Mesendoderm (in vitro differentiated cells): Measurements from ENCODE around the gene SND1.

Experiments
- DNase-seq: peaks from one replicate; pipeline ENCODE4 v3.0.0; 2013
- H2AK5ac ChIP-seq: 2 replicates; pipeline ENCODE4 v1.6.1; 2013; ENCODE audit warnings: low read length, inconsistent platforms
- H2BK120ac ChIP-seq: 2 replicates; pipeline ENCODE4 v1.6.1; 2013; ENCODE audit warnings: low read depth, mild to moderate bottlenecking, low read length, moderate library complexity, mixed read lengths
- H2BK15ac ChIP-seq: replicated peaks from 2 replicates; pipeline ENCODE4 v1.6.1; 2013; ENCODE audit warnings: low read depth, mild to moderate bottlenecking, moderate library complexity
- H2BK5ac ChIP-seq: 2 replicates; pipeline ENCODE4 v1.6.1; 2013; ENCODE audit warnings: low read length, inconsistent platforms
- H3K18ac ChIP-seq: 2 replicates; pipeline ENCODE4 v1.6.1; 2013; ENCODE audit warnings: mild to moderate bottlenecking, low read length, mixed read lengths
- H3K23ac ChIP-seq: one replicate; pipeline ENCODE4 v1.6.1; 2013; ENCODE audit warnings: low read length
- H3K27ac ChIP-seq: 2 replicates; pipeline ENCODE4 v1.5.1; 2013; ENCODE audit warnings: low read depth, mild to moderate bottlenecking, inconsistent platforms, low read length, moderate library complexity
- H3K27me3 ChIP-seq: 2 replicates; pipeline ENCODE4 v1.6.1; 2013; ENCODE audit warnings: low read length, control low read depth, mild to moderate bottlenecking, inconsistent platforms; ENCODE audit not compliant: insufficient read depth, poor library complexity
- H3K36me3 ChIP-seq: 2 replicates; pipeline ENCODE4 v1.6.1; 2013; ENCODE audit warnings: low read length, inconsistent platforms; ENCODE audit not compliant: control insufficient read depth, insufficient read depth
- H3K4ac ChIP-seq: one replicate; pipeline ENCODE4 v1.6.1; 2013; ENCODE audit warnings: low read depth, mild to moderate bottlenecking, low read length, moderate library complexity
- H3K4me1 ChIP-seq: 2 replicates; pipeline ENCODE4 v1.6.1; 2013; ENCODE audit warnings: low read depth, low read length, inconsistent platforms; ENCODE audit not compliant: control insufficient read depth
- H3K4me2 ChIP-seq: 2 replicates; pipeline ENCODE4 v1.6.1; 2013; ENCODE audit warnings: low read length
- H3K4me3 ChIP-seq: 2 replicates; pipeline ENCODE4 v1.5.1; 2013; ENCODE audit warnings: mild to moderate bottlenecking, low read length
- H3K56ac ChIP-seq: one replicate; pipeline ENCODE4 v1.6.1; 2013; ENCODE audit warnings: low read length
- H3K79me1 ChIP-seq: 2 replicates; pipeline ENCODE4 v1.6.1; 2013; ENCODE audit warnings: low read length, inconsistent platforms
- H3K79me2 ChIP-seq: 2 replicates; pipeline ENCODE4 v1.6.1; 2013; ENCODE audit warnings: mild to moderate bottlenecking, low read length; ENCODE audit not compliant: control insufficient read depth, insufficient read depth
- H3K9ac ChIP-seq: 2 replicates; pipeline ENCODE4 v1.6.1; 2013; ENCODE audit warnings: low read length, inconsistent platforms
- H4K5ac ChIP-seq: one replicate; pipeline ENCODE4 v1.6.1; 2013; ENCODE audit warnings: low read length
- H4K8ac ChIP-seq: one replicate; pipeline ENCODE4 v1.6.1; 2013; ENCODE audit warnings: low read depth, mild to moderate bottlenecking, control low read depth, low read length, moderate library complexity
- WGBS: extraction: QIAGEN DNeasy Blood & Tissue Kit; methylation state at CpG from one replicate; pipeline ENCODE4 v1.1.7; 2013; ENCODE audit warnings: low lambda C conversion rate, missing lambda C conversion rate; ENCODE audit not compliant: insufficient coverage; ENCODE audit errors: extremely low coverage; 5-methylcytosine and 5-hydroxymethylcytosine counted together

The SND1 gene

DNA sequence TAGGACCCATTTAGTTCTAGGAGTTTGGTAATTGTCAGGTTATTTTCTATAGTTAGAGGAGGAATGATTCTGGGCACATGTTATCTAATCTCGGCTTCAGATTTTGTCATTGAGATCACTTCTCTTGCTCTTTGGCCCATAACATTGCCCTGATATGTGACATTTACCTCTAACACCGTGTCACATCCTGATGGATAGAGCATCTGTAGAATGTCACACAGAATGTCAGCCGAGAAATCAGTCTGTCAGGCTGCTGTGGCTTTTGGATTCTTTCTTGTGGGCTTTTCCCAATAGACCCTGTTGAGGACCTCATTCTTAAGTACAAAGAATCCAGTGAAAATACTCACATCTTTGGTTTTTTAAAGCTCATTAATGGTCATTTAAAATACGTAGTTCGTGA is 236.8 kb downstream of the SND1 start:
- Histone ChIP-seq H3K27ac (no peak overlapping the region), H2BK120ac (no peak overlapping the region), H3K4me3 (no peak overlapping the region), H3K4me2 (no peak overlapping the region), H3K36me3 (peaks cover 2% of the 10 kb centered on the region), H3K27me3 (no peaks in the 10 kb centered on the region), H2BK5ac (no peak overlapping the region), H3K79me1 (peaks cover 8% of the 10 kb centered on the region), H3K18ac (no peak overlapping the region), H4K5ac (no peak overlapping the region), H3K4me1 (peaks cover 20% of the 10 kb centered on the region), H4K8ac (no peak overlapping the region), H3K79me2 (no peaks in the 10 kb centered on the region), H2BK15ac (no peak overlapping the region), H3K56ac (no peak overlapping the region), H3K23ac (no peak overlapping the region), H3K4ac (no peak overlapping the region), H3K9ac (no peak overlapping the region), H2AK5ac (no peak overlapping the region)
- no CpG with 5 or more reads among the region's 5 CpGs for WGBS
- no peak for DNase-seq

DNA sequence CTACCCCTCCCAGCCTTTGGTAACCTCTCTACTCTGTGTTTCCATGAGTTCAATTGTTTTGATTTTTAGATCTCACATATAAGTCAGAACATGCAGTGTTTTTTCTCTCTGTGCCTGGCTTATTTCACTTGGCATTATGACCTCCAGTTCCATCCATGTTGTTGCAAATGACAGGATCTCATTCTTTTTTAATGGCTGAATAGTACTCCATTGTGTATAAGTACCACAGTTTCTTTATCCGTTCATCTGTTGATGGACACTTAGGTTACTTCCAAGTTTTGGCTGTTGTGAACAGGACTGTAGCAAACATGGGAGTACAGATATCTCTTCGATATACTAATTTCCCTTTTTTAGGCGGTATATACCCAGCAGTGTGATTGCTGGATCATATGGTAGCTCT is 237.7 kb downstream of the SND1 start:
- Histone ChIP-seq H3K56ac (no peak overlapping the region), H3K4me3 (no peak overlapping the region), H2BK5ac (no peak overlapping the region), H4K5ac (no peak overlapping the region), H4K8ac (no peak overlapping the region), H2AK5ac (no peak overlapping the region), H3K4me2 (no peak overlapping the region), H3K23ac (no peak overlapping the region), H3K27ac (no peak overlapping the region), H3K4ac (no peak overlapping the region), H3K79me1 (peaks cover 8% of the 10 kb centered on the region), H3K18ac (no peak overlapping the region), H2BK120ac (no peak overlapping the region), H3K79me2 (no peaks in the 10 kb centered on the region), H3K27me3 (no peaks in the 10 kb centered on the region), H3K9ac (no peak overlapping the region), H3K4me1 (peaks cover 20% of the 10 kb centered on the region), H3K36me3 (peaks cover 2% of the 10 kb centered on the region), H2BK15ac (no peak overlapping the region)
- DNase-seq: no peak
- no CpG with 5 or more reads among the region's 3 CpGs for WGBS

DNA sequence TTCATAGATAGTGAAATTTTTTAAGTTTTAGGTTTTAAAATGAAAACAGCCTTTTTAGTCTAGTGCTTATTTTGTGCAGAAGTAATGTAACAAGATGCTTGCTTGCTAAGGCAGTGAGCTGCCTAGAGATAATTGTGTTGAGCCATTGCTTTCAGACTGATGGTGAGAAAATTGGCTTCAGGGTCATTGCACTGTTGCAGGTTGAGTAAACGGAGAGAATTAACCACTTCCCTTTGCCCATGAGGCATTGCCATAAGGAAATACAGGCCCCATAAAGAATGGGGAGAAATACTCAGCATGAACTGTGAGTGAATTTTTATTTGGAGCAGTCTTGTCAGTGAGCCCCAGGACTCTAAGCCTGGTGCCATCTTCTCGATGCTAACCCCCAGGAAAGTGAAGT is 238.7 kb downstream of the SND1 start:
- Histone ChIP-seq H4K5ac (no peak overlapping the region), H2BK5ac (no peak overlapping the region), H3K23ac (no peak overlapping the region), H3K4me2 (no peak overlapping the region), H3K27me3 (no peaks in the 10 kb centered on the region), H2BK15ac (no peak overlapping the region), H2AK5ac (no peak overlapping the region), H3K4me3 (no peak overlapping the region), H3K4ac (no peak overlapping the region), H3K4me1 (peaks cover 17% of the 10 kb centered on the region), H2BK120ac (no peak overlapping the region), H3K27ac (no peak overlapping the region), H3K18ac (no peak overlapping the region), H3K79me1 (peaks cover 9% of the 10 kb centered on the region), H3K56ac (no peak overlapping the region), H4K8ac (no peak overlapping the region), H3K79me2 (no peaks in the 10 kb centered on the region), H3K36me3 (peaks cover 2% of the 10 kb centered on the region), H3K9ac (no peak overlapping the region)
- WGBS: no CpG with 5 or more reads among the region's 2 CpGs
- no peak for DNase-seq

DNA sequence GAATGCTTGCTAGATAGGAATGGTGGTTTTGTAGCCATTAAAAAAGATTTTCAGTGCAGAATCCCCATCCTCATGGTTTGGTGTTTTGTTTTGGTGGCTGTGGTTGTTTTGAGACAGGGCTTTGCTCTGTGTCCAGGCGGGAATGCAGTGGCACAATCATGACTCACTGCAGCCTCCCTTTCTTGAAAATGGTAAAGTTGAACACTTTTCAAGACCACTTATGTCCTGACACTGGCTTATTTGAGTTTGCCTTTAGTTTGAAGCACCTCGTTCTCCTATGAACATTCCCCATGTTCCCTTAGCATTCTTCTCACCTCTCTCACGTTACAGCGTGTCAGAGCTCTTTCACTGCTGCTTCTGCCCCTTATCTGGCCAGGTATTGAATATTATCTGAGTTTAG is 239.2 kb downstream of the SND1 start:
- no CpG with 5 or more reads among the region's 4 CpGs for WGBS

DNA sequence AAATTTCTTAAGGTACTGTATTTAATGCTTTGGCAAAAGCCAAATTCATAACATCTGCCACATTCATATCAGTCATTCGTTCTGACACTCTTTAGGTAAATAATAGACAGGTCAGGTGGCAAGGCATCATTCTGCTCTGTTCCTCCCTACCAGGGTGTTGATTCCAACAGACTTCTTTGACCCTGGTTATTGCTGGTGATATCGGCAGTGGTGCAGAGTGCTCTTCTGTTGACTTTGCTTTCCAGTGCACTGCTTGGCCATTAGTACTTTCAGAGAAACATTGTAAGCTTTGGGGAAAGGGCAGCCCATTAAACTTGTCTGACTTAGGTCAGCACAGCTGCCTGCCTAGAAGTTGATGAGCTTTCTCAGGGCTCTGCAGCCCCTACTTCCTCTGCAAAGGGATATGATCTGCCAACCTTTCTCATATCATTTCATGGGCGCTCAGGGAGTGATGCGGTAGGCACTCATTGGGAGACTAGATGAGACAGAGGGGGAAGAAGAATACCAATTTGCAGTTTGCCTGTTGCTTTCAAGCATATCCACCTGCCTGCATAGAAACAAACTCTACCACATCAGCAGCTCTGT is 240.0 kb downstream of the SND1 start:
- Histone ChIP-seq H3K36me3 (peaks cover 2% of the 10 kb centered on the region), H3K18ac (no peak overlapping the region), H2BK5ac (no peak overlapping the region), H3K9ac (no peak overlapping the region), H2BK15ac (no peak overlapping the region), H3K4me1 (peaks cover 16% of the 10 kb centered on the region), H4K5ac (no peak overlapping the region), H4K8ac (no peak overlapping the region), H3K79me2 (no peaks in the 10 kb centered on the region), H3K4me3 (no peak overlapping the region), H3K56ac (no peak overlapping the region), H3K4ac (no peak overlapping the region), H3K4me2 (no peak overlapping the region), H2BK120ac (no peak overlapping the region), H3K79me1 (peaks cover 9% of the 10 kb centered on the region), H3K27me3 (no peaks in the 10 kb centered on the region), H3K27ac (no peak overlapping the region), H3K23ac (no peak overlapping the region), H2AK5ac (no peak overlapping the region)
- no CpG with 5 or more reads among the region's 4 CpGs for WGBS
- no peak for DNase-seq

More for the DNA sequence above, 239.2 kb downstream of the SND1 start:
- Histone ChIP-seq H3K4ac (no peak overlapping the region), H3K4me2 (no peak overlapping the region), H3K18ac (no peak overlapping the region), H2AK5ac (no peak overlapping the region), H2BK15ac (no peak overlapping the region), H2BK5ac (no peak overlapping the region), H3K27ac (peak overlapping the region; percentile 30), H4K8ac (no peak overlapping the region), H3K9ac (no peak overlapping the region), H3K56ac (no peak overlapping the region), H3K79me2 (no peaks in the 10 kb centered on the region), H3K79me1 (peaks cover 9% of the 10 kb centered on the region), H2BK120ac (no peak overlapping the region), H3K36me3 (peaks cover 2% of the 10 kb centered on the region), H3K23ac (no peak overlapping the region), H3K27me3 (no peaks in the 10 kb centered on the region), H3K4me1 (peaks cover 18% of the 10 kb centered on the region), H4K5ac (no peak overlapping the region), H3K4me3 (no peak overlapping the region)
- peak; percentile 47 for DNase-seq
